ENCODE data around the gene NR4A3. TPM values are rescaled to one million over a fixed set of nuclear protein-coding genes. Genes with fewer than 3 reads are reported as not detected.

The NR4A3 gene
- polyA plus RNA-seq, 1 donor (not counting 4 experiments of a cell fraction or from before 2014, with no cell fraction given): 0.16 TPM

DNA sequence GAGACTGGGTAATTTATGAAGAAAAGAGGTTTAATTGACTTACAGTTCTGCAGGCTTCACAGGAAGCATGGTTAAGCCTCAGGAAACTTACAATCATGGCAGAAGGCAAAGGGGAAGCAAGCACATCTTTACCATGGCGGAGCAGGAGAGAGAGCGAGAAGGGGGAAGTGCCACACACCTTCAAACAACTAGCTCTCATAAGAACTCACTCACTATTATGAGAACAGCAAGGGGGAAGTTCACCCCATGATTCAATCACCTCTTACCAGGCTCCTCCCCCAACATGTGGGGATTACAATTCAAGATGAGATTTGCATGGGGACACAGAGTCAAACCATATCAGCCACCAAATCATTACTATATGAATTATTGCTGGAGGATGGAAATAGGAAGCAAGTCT is 54.5 kb downstream of the NR4A3 start:
- no peak for DNase-seq (ENCODE audit: low read depth, low spot score)
- H3K79me2 ChIP-seq (ENCODE audit: control insufficient read depth, insufficient read depth, low read length): no peaks in the 10 kb centered on the region
- no peak overlapping the region for H3K4me3 ChIP-seq (ENCODE audit: control insufficient read depth in 2 of 3, extremely low read depth in 1 of 3, insufficient read depth in 2 of 3, low read depth in 1 of 3, low read length in 3 of 3)
- FAIRE-seq: no peak
- no peak overlapping the region for H2AFZ ChIP-seq (ENCODE audit: control insufficient read depth, low read length)
- TF ChIP-seq EZH2 (IDR thresholded peaks at IDR 0.05; ENCODE audit: low read length): no peak
- TF ChIP-seq, protein P1, sequence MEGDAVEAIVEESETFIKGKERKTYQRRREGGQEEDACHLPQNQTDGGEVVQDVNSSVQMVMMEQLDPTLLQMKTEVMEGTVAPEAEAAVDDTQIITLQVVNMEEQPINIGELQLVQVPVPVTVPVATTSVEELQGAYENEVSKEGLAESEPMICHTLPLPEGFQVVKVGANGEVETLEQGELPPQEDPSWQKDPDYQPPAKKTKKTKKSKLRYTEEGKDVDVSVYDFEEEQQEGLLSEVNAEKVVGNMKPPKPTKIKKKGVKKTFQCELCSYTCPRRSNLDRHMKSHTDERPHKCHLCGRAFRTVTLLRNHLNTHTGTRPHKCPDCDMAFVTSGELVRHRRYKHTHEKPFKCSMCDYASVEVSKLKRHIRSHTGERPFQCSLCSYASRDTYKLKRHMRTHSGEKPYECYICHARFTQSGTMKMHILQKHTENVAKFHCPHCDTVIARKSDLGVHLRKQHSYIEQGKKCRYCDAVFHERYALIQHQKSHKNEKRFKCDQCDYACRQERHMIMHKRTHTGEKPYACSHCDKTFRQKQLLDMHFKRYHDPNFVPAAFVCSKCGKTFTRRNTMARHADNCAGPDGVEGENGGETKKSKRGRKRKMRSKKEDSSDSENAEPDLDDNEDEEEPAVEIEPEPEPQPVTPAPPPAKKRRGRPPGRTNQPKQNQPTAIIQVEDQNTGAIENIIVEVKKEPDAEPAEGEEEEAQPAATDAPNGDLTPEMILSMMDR (optimal IDR thresholded peaks at IDR 0.05 in 1 of 3, IDR thresholded peaks at IDR 0.05 in 1 of 3, conservative IDR thresholded peaks at IDR 0.05 in 1 of 3; ENCODE audit: extremely low read depth in 1 of 3, insufficient read depth in 2 of 3, low read length in 3 of 3): no peak
- H3K4me1 ChIP-seq (ENCODE audit: control insufficient read depth, extremely low read depth, insufficient read depth, low read length): no peaks in the 10 kb centered on the region
- H4K20me1 ChIP-seq (ENCODE audit: control insufficient read depth, extremely low read depth, insufficient read depth, low read length): no peaks in the 10 kb centered on the region
- dilution Hi-C loops (cut with MboI; ENCODE audit: extremely low pct_ligation_motif_present, low sequenced_read_pairs): no loop called here
- no peaks in the 10 kb centered on the region for H3K9me1 ChIP-seq (ENCODE audit: control insufficient read depth, extremely low read depth, insufficient read depth, low read length)
- H3K27me3 ChIP-seq (ENCODE audit: control insufficient read depth, extremely low read depth, insufficient read depth, low read length): peaks cover 7% of the 10 kb centered on the region
- H3K4me2 ChIP-seq (ENCODE audit: control insufficient read depth, extremely low read depth, insufficient read depth, low read depth, low read length): no peak overlapping the region
- no peaks in the 10 kb centered on the region for H3K9me3 ChIP-seq (ENCODE audit: control insufficient read depth, low read depth, low read length)
- H3K9ac ChIP-seq (ENCODE audit: control insufficient read depth, extremely low read depth, insufficient read depth, low read length): no peak overlapping the region
- no peaks in the 10 kb centered on the region for H3K36me3 ChIP-seq (ENCODE audit: control insufficient read depth in 2 of 2, extremely low read depth in 1 of 2, insufficient read depth in 2 of 2, low read length in 2 of 2)
- no peak overlapping the region for H3K27ac ChIP-seq (ENCODE audit: control insufficient read depth, insufficient read depth, low read length)

DNA sequence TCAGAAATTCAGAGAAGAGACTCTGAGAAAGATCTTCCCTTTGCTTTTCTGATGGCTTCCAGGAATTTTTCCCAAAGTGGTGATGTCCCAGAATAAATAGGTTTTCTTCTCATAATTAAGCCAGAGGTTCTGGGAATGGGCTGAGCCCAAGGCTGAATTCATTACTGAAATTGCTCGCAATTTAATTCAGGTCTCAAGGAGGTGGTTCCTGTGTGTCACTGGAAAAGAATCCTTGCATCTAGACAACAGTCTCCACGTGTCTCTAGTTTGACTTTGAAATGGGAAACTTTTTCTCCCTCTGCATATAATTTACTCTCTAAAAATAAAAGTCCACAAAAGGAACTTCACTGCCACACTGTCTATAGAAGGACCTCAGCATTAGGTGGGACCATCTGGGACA is 57.0 kb downstream of the NR4A3 start:
- Histone ChIP-seq H3K27ac (ENCODE audit: control insufficient read depth, insufficient read depth, low read length) (no peak overlapping the region), H3K4me1 (ENCODE audit: control insufficient read depth, extremely low read depth, insufficient read depth, low read length) (no peaks in the 10 kb centered on the region), H3K79me2 (ENCODE audit: control insufficient read depth, insufficient read depth, low read length) (no peaks in the 10 kb centered on the region), H3K36me3 (ENCODE audit: control insufficient read depth in 2 of 2, extremely low read depth in 1 of 2, insufficient read depth in 2 of 2, low read length in 2 of 2) (no peaks in the 10 kb centered on the region), H3K4me3 (ENCODE audit: control insufficient read depth in 2 of 3, extremely low read depth in 1 of 3, insufficient read depth in 2 of 3, low read depth in 1 of 3, low read length in 3 of 3) (no peak overlapping the region), H2AFZ (ENCODE audit: control insufficient read depth, low read length) (no peak overlapping the region), H3K4me2 (ENCODE audit: control insufficient read depth, extremely low read depth, insufficient read depth, low read depth, low read length) (no peak overlapping the region), H3K9ac (ENCODE audit: control insufficient read depth, extremely low read depth, insufficient read depth, low read length) (no peak overlapping the region), H3K9me3 (ENCODE audit: control insufficient read depth, low read depth, low read length) (no peaks in the 10 kb centered on the region), H3K27me3 (ENCODE audit: control insufficient read depth, extremely low read depth, insufficient read depth, low read length) (peaks cover 7% of the 10 kb centered on the region), H4K20me1 (ENCODE audit: control insufficient read depth, extremely low read depth, insufficient read depth, low read length) (no peaks in the 10 kb centered on the region), H3K9me1 (ENCODE audit: control insufficient read depth, extremely low read depth, insufficient read depth, low read length) (no peaks in the 10 kb centered on the region)
- no peak for FAIRE-seq
- dilution Hi-C loops (cut with MboI; ENCODE audit: extremely low pct_ligation_motif_present, low sequenced_read_pairs): no loop called here
- DNase-seq (ENCODE audit: low read depth, low spot score): no peak
- TF ChIP-seq EZH2 (IDR thresholded peaks at IDR 0.05; ENCODE audit: low read length): no peak
- TF ChIP-seq, protein P1 (optimal IDR thresholded peaks at IDR 0.05 in 1 of 3, IDR thresholded peaks at IDR 0.05 in 1 of 3, conservative IDR thresholded peaks at IDR 0.05 in 1 of 3; ENCODE audit: extremely low read depth in 1 of 3, insufficient read depth in 2 of 3, low read length in 3 of 3): no peak

Measured in keratinocyte (primary cell).